Smooth muscle cell of the brain vasculature (primary cell): Measurements from ENCODE around the gene LSR.

Experiments used
- DNase-seq: peaks from one replicate; pipeline ENCODE4 v3.0.0-alpha.2; 2012; ENCODE audit warnings: low read depth, low spot score

The LSR gene

GRCh38 chr19:35247526-35248309 is 1.1 kb upstream of the LSR start:
- DNase-seq, result no peak

- no peak for DNase-seq
Measured at GRCh38 chr19:35249146-35249847, 495 bp downstream of the LSR start.

- no peak for DNase-seq
Measured at GRCh38 chr19:35249848-35250711, 1.3 kb downstream of the LSR start.

GRCh38 chr19:35251456-35251855 is 2.7 kb downstream of the LSR start:
- DNase-seq, result no peak

GRCh38 chr19:35253316-35254286 is 4.8 kb downstream of the LSR start:
- peak; percentile 55 for DNase-seq

GRCh38 chr19:35254341-35255297 is 5.8 kb downstream of the LSR start:
- no peak for DNase-seq

- no peak for DNase-seq
Measured at GRCh38 chr19:35256566-35256965, 7.8 kb downstream of the LSR start.

GRCh38 chr19:35257113-35257461 is 8.3 kb downstream of the LSR start:
- no peak for DNase-seq

- no peak for DNase-seq
Measured at GRCh38 chr19:35260694-35261304, 12.0 kb downstream of the LSR start.

- DNase-seq, result no peak
Measured at GRCh38 chr19:35261356-35262100, 12.7 kb downstream of the LSR start.

- DNase-seq, result no peak
Measured at GRCh38 chr19:35262101-35262761, 13.4 kb downstream of the LSR start.

- no peak for DNase-seq
Measured at GRCh38 chr19:35264268-35265125, 15.7 kb downstream of the LSR start.

- DNase-seq, result no peak
Measured at GRCh38 chr19:35265126-35265899, 16.5 kb downstream of the LSR start.

GRCh38 chr19:35265900-35266519 is 17.2 kb downstream of the LSR start:
- no peak for DNase-seq

- no peak for DNase-seq
Measured at GRCh38 chr19:35266520-35267352, 17.9 kb downstream of the LSR start.
